Neural progenitor cell (in vitro differentiated cells): ENCODE results near the gene DIRAS2.

ENCODE experiments used
- CTCF ChIP-seq: fragments of 200-600 bp; sonication (generic); IDR thresholded peaks from 2 replicates; pipeline ENCODE4 v1.5.1; 2017; ENCODE audit warnings: antibody characterized with exemption, mild to moderate bottlenecking
- EZH2 ChIP-seq: fragments of 200-600 bp; sonication (generic); IDR thresholded peaks from 2 replicates; pipeline ENCODE4 v1.6.1; 2017; ENCODE audit warnings: antibody characterized with exemption, mild to moderate bottlenecking, moderate library complexity
- EZH2phosphoT487 ChIP-seq: fragments of 200-600 bp; sonication (generic); IDR thresholded peaks from 2 replicates; pipeline ENCODE4 v1.6.1; 2017; ENCODE audit warnings: antibody characterized with exemption

GRCh38 chr9:90569511-90569910, 73.1 kb downstream of the DIRAS2 start:
- TF ChIP-seq CTCF (no peak), EZH2phosphoT487 (no peak), EZH2 (no peak)
